Testis (tissue), 2 donors: Measurements from ENCODE around the gene R3HDM2.

ENCODE experiments used
- CTCF ChIP-seq, 3 experiments: fragments of 450-650 bp in 2 of 3; fragments of 200-600 bp in 1 of 3; sonication (generic) in 1 of 3; IDR thresholded peaks; one replicate each; pipeline ENCODE4 v1.5.1; 2016 to 2019; ENCODE audit warnings: antibody characterized with exemption in 3 of 3, mild to moderate bottlenecking in 2 of 3, moderate library complexity in 1 of 3
- POLR2A ChIP-seq: fragments of 450-650 bp; IDR thresholded peaks from one replicate; pipeline ENCODE4 v1.6.1; 2017; ENCODE audit warnings: antibody characterized with exemption, mild to moderate bottlenecking, moderate library complexity

DNA sequence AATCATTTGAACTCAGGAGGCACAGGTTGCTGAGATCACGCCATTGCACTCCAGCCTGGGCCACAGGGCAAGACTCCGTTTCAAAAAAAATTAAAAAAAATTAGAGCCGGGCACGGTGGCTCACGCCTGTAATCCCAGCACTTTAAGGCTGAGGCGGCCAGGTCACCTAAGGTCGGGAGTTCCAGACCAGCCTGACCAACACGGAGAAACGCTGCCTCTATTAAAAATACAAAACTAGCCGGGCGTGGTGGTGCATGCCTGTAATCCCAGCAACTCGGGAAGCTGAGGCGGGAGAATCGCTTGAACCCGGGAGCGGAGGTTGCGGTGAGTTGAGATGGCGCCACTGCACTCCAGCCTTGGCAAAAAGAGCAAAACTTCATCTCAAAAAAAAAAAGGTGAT is 35.7 kb downstream of the R3HDM2 start:
- TF ChIP-seq CTCF (IDR thresholded peaks at IDR 0.05): no peak
- TF ChIP-seq POLR2A: no peak
